Measurements from ENCODE around the gene OPCML.
A peak's percentile ranks its signal among the peaks of the same experiment; 100 is the strongest.

OPCML gene

DNA sequence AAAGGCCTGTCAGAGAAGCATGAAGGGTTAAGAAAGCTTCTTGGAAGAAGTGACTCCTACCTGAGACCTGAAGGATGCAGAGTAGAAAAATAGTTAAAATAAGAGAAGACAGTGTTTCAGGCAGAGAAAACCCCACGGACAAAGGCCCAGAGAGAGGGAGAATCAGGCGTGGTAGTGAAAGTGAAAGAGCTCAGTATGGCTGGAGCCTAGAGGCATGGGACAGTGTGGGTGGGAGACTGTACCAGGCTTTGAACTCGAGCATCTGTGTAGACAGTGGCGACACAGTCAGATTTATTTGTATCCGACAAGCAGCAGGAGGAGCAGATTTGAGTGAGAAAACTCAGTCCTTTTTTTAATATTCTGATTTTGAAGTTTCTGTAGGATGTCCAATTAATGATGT is 360.0 kb downstream of the OPCML start:
- no peak for DNase-seq (ENCODE audit: low spot score)

DNA sequence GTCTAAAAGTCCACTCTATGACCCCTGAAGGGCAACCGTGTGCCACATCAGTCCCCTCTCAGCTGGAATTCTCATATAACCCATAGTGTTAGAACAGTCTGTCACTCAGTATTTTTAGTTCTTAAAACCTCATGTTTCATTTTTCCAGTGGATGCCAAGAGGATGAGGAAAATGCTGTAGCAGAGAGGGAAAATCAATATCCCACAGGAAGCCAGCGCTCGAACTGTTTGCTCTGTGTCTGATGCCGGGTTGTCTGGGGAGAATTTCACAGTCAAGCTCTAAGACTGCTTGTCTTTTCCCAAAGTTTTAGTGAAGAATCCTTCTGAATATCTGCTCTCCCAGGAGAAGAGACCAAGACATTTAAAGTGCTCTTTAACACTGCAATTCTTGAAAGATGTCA is 360.9 kb downstream of the OPCML start:
- DNase-seq (ENCODE audit: low spot score) = no peak

DNA sequence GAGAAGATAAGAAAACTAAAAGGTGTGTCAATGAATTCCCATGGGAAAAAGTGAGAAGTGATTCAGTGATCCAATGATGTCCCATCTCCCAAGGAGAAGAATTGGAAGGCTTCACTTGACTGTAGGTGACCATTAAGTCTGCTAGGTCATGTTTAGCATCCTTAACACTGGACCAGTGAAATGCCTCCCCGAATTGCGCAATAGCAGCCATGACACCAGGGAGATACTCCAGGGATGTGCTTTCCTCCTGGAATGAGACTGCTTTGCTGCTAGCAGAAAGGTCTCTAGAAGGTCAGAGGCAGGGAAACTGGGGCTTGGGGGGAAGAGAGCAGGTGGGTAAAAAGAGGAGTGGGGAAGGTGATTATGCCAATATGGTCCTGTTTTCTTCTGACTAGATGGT is 364.3 kb downstream of the OPCML start:
- no peak for DNase-seq (ENCODE audit: low spot score)

DNA sequence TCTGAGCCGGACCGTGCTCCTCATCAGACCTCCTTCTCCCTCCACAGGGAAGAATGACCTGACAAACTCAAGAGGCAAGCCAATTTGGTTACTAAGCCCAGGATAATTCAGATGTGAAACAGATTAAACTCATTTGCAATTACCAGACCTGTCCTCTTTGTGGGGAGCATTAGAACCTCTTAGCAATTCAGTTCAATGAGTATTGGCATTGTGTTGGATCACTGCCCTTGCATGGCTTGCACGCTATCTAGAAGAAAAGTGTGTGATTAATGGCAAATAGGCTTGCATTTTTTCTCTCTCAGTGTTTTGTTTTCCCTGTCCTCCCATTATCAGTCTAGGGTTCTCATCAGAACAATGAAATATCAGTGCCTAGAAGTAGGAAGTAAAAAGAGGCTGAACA is 365.6 kb downstream of the OPCML start:
- no peak for DNase-seq (ENCODE audit: low spot score)

DNA sequence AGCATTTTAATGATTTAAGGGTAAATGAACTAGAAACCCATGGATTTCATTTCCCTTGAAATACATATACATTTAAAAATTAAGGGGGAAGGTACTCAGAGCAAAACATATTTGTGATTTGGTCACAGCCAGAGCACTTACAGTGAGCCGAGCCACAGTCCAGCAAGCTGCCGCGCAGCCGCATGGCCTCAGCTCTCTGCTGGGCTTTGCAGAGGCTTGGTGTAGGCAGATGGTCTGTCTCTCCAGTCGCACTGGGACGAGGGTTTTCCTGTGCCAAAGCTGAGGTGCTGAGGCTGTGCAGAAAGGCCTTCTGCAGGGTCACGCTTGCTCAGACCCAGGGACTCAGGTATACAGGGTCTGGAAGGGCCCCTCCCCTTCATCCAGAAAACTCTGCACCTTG is 367.3 kb downstream of the OPCML start:
- no peak for DNase-seq (ENCODE audit: low spot score)

DNA sequence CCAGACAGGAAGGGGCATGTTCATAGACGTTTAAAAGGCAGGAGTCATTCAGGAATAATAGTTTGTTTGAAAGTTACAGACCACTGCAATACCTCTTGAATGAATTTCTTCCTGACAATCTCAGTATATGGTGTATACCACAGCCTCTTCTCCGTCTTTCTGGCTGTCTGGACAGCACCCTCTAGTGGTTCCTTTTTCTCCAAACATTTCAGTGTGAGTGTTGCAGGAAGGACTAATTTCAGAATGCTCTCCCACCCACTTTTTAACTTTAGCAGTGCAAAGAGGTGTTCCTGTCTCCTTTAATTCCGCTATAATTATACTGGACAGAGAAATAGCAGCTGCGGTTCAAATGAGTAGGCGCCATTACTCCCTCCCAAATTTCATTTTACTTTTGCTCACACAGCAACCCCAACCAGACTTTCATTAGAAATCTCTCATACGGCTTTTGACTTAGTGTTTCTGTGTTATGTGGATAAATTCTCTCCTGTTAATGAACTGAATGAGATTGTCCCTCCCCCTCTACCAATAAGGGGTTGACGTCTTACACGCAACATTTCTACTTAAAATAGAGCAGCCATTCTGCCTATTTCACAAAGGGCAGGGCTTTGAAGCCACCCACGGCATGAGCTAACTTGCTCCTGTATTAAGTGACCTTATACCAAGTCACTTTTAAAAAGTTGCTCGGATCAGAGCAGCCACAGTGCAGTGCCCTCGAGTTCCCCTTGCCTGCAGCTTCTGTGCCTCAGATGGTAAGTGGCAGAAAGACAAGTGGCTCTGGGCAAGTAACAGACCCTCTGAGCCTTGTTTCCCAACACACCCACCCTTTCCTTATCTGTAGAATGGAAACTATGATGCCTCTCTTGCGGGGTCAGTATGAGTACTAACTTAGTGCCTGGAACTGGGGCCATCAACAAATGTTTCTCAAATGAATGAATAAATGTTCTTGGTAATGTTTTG is 368.6 kb downstream of the OPCML start:
- DNase-seq (ENCODE audit: low spot score) = peak; percentile 70

DNA sequence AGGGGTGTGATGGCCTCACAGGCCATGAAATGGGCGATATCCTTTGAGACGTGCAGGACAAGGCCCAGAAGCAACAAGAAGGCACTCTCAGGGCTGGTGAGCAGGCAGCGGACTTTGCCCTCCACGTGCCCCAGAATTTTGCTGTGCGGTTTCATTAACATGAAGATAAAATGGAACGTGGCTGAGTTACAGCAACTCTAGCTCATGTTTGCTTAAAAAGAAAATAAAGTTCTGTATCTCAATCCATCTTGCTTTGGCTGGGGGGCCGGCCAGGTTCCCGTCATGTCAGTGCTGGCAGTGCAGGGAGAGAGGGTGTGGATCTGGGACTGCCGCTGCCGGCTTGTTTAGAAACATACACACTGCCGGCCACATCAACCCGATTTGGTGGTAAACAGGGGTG is 370.1 kb downstream of the OPCML start:
- DNase-seq (ENCODE audit: low spot score) = no peak

DNA sequence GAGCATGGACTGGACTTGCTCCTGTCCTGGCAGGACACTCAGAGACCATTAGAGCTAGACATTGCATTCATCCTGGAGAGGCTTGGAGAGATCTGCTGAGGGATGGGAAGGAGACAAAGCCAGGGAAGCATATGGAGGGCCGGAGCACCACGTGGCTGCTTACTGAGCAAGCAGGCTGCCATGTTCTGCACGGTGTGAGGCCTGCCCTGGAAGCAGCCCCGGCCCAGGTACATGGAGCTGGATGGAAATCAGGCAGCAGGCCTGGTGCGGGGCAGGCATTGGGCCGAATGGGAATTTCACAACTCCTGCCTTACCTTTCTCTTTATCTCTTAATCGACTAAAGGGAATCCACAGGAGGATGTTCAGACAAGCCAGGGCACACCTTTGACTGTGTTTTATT is 371.5 kb downstream of the OPCML start:
- DNase-seq (ENCODE audit: low spot score) = no peak

DNA sequence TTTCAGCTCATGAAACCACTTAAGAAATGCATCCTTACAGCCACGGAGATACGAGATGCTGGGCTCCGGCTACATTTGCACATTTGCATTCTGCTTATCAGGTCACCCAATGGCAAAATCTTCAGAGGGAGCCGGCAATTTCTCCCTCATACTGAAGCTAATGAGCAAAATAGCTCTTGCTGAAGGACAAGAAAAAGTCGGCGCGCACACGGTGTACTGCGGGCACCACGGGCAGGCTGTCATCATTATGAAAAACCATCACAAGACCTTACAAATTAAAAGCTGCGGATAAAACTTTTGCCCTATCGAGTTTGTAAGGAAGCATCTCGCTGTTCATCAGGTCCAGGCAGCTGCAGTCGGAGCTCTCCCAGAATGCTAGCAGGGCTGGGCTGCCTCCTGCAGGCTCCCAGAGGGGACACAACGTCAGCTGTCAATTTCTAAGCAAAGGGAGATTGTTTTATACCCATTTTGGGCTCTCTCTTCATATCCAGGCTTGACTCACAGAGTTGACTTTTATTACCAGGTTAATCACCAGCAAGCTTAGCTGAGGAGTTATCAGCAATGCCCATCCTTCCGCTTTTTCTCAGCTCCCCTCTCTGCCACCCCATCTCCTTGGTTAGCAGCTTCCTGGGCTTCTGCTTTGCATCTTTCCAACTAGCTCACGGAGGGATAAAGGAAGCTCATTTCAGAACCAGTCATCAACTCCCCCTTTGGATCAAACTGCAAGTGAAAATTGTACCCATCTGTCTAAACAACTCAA is 375.1 kb downstream of the OPCML start:
- peak; percentile 44 for DNase-seq (ENCODE audit: low spot score)

DNA sequence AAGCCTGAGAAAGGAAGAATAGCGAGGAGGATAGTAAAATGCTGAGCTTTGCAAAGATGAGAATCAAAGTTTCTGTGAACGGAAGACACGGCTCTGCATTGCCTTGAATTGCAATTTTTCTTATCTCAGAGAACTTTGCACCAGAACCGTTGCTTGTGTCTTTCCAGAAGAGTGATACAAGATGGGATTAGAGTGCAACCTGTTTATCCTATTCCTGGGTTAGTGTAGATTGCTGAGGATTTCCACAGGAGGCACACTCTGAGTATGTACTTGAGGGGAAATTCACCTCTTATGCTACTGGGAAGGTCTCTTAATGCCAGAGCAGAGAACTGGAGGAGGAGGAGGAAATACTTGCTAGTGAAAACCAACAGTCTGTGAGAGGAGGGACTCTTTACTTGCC is 377.5 kb downstream of the OPCML start:
- DNase-seq (ENCODE audit: low spot score) = no peak

DNA sequence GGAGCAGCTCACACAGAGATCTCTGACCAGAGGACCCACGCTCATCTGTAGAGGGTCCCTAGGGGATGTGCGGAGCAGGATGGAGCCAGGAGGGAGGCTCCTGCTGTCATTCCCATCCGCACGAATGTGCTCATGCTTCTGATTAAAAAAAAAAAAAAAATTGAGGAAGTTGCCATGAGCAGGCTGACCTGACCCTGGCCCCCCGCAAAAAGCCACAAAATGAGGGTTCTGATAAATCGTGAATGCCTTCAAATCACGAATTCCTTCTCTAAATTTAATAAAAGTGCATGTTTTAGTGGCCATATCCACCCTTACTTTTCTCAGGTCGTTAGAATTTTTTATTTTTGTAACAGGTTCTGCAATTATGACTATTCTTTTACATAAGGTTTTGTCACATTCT is 378.2 kb downstream of the OPCML start:
- no peak for DNase-seq (ENCODE audit: low spot score)

DNA sequence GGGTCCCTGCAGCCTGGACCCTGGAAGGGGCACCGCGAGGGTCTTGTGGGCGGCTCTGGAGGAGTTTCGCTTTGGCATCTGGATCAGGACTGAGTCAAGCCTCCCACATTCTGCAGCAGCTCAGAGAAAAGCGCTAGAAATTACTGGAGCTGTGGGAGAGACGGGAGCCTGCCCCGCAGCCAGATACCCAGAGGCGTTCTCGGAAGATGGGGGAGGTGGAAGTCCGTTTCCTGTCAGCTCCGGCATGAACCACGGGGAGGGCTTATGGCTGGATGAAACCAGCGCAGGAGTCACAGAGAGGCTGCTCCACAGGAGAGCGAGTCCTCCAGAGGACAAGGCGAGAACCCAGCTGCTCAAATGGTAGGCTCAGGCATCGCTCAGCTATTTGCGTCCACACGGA is 379.3 kb downstream of the OPCML start:
- no peak for DNase-seq (ENCODE audit: low spot score)

DNA sequence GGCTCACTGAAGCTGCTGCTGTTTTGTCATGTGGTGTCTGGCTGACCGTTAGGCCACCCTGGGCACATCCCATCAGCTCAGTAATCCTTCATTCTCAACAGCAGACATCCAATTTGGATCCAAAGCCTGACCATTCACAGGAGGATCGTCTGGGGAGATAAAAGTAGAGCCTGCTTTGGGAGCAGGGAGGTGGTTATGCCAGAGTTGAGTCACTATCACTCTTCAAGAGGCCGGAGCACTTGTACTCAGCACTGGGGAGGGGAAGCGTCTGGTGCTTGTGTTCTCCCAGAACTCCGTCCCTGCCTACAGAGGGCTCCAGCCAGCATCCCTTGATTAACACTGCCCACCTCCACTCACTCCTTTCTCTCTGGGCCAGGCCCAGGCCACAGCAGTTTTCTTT is 382.6 kb downstream of the OPCML start:
- DNase-seq (ENCODE audit: low spot score) = no peak

DNA sequence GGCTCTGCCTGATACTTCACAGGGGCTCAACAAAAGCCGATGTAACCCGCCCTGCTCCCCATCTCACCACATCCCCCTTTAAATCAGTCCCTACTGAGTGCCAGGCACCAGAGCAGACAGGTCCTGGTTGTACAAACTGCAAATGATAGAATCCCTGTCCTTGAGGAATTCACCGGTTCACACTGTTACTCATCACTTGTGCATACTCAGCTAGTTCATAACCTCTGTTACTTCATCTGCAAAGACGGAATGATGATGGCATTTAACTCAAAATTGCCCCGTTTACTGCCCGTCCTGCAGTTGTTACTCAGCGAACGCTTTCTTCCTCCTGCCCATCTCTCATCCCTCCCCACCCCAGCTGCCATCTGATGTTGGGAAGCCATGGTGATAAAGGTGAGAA is 384.7 kb downstream of the OPCML start:
- no peak for DNase-seq (ENCODE audit: low spot score)

DNA sequence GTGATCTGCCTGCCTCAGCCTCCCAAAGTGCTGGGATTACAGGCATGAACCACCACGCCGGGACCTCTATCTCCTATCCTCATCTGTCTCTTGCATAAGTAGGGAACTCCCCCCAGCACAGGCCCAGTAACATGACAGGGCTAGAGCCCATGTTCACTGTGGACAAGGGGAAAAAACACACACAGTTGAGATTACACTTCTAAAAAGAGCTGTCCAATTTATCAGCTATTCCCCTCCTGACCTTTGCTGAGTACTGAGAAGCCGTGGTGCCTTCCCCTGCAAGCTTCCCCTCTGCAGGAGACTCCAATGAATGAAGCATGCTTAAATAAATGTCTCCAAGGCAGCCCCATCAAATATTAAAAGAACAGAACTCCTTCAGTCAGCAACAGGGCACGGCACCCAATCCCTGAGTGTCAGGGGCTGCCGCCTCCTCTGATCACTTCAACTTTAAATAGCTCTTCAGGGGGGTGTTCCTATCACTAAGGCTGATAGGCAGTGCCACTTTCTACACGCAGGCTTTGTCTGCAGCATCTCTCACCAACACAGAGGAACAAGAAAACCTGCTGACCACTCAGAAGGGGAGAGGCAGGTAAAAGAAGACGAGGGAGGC is 385.5 kb downstream of the OPCML start:
- no peak for DNase-seq (ENCODE audit: low spot score)

DNA sequence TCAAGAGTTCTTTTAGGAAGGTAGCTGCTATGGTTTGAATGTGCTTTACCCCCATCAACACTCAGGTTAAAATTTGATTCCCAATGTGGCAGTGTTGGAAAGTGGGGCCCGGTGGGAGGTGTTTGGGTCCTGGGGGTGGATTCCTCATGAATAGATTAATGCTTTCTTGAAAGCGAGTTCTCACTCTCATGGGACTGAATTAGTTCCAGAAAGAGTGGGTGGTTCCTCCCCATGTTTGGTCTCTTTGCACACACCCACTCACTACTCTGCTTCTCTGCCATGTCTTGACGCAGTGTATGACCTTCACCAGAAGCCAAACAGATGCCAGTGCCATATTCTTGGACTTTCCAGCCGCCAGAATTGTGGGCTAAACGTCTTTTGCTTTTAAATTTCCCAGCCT is 394.4 kb downstream of the OPCML start:
- no peak for DNase-seq (ENCODE audit: low spot score)

DNA sequence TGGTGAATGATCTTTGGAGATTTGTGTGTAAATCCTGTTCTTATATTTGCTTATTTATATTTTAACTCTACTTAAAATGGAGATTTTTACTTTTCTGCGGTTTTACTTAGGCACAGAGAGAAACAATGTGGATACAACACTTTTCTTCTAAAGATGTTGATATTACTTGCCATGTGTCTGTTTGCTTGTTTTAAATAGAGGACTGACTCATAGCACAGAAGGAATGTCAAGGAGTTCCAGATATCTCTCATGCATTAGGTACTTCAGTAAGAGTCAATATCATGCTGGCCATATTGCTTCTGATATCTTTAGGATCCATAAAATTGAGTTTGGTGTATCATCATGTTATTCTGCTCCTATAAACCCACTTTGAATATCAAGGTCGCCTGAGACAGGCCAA is 395.0 kb downstream of the OPCML start:
- no peak for DNase-seq (ENCODE audit: low spot score)

DNA sequence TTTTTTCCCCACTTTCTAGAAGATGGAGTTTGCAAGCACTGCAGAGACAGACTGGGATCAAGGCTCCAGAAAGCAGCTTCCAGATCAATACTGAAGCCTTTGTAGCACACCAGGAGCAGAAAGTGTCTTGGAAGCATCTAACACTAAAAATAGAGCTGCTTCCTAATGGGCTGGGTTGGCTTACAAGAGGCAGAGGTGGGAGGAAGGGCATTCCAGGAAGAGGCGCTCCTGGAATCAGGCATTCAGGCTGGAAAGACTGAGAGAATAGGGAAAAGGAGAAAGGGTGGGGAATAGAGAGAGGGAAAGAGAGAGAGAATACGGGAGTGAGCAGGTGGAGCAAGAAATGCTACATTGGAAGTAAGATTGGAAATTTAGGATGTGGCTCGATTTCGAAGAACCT is 395.9 kb downstream of the OPCML start:
- no peak for DNase-seq (ENCODE audit: low spot score)

DNA sequence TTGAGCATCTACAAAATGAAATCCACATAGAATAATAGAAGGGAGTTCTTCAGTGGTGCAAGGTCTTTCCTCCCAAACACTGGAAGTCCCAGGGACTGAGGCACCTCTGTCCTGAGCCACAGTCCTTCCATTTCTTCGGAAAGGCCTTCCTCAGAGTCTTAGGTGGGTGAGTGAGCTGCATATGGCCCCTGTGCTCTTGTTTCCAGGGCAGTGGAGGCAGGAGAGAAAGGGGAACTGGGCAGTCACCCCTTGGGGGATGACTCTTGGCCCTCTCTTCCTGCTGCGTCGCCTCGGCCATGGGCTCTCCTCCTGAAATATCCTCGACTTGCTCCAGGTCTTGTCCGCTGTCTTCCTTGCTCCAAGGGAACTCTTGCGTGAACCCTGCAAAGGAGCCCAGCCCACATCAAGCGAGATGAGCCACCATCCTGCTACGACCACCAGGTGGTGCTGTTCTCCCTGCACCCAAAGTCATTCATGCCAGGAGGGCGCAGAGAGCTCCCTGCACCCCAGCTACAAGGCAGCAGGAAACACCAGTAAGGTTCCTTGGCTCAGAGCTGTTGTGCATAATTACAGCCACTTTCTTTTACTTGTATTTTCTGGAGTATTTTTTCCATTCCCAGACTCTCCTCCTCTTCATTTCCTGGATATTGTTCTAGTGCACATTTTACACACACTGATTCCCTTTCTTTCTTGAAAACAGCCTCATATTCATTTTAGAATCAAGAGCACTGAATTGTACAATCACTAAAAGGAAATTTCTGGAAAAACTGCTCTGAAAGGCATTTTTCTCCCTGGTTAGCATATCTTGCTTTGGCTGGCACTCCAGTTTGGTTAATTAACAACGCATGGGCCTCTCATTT is 397.8 kb downstream of the OPCML start:
- DNase-seq (ENCODE audit: low spot score) = peak; percentile 77

DNA sequence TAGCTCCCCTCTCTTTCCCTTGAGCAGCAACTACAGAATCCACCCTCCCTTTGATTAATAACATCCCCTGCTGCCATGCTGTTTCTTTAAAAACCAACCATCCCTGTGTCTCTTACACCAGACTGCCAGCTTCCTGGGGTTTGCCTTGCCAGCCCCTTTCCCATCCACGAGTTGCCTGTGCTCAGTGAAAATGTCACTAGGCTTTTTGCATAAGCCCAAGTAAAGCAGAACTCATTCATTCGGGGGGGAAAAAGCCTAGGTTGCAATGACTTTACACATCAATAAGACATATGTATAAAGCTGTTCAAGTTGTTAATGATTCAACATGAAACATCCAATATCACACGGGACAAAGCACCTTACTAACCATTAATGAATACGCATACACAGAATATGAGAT is 398.7 kb downstream of the OPCML start:
- DNase-seq (ENCODE audit: low spot score) = no peak

DNA sequence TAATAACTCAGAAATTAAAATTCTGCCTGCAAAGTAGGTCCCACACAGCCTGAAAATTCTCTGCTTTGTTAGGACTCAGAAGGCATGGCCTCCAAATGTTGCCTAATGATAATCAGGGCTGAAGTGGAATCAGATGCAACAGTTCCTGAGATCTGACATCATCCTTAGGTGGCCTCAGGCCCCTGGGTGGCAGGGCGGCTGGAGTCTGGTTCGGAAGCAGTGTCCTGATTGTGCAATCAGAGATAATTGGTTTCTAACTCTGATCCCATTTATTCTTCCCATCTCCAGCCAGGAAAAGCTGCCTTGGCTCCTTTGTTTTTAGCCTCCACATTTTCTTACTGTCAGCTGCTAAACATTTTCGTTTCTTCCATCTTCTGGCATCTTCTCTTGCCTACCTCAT is 399.3 kb downstream of the OPCML start:
- DNase-seq (ENCODE audit: low spot score) = no peak

DNA sequence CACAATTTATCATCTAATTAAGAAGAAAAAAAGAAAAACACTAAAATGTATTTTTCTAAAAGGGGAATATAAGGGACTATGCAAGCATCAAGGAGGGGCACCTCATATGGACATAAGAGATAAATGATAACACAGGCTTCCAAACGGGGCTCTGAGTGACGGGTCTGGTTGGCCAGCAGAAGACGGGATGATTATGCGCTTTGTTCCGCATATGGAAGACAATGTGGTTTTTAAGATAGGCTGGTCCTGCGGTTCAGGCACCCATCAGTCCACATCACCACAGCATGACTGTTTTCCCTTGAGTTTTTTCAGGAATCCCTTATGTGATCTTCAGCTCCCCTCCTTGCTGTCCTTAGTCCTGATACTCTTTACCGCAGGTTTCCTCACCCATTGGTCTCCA is 404.6 kb downstream of the OPCML start:
- peak; percentile 78 for DNase-seq (ENCODE audit: low spot score)
